Measurements from ENCODE around the gene SH3RF1. TPM values are rescaled to one million over a fixed set of nuclear protein-coding genes. Genes with fewer than 3 reads are reported as not detected.

SH3RF1 gene
- total RNA-seq, 4 donors from 2014 or later: 10.0 to 11.8 (median 10.9) TPM

DNA sequence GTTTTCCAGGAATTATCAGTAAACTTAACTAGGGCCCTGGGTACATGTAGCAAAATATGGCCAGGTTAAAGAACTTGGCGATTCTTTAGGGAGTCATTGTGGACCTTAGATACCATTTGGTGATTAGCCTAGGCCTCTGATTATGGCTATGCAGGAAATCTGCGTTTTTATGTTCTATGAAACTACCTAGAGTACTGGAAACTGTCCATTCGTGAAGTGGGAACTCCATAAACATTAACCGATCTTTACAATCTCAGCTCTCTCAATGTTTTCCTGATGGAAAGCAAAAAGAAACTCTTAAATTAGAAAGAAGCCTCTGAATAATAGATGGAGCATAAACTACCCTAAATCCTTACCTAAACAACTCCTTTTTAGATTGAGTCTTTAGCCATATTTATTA, 121.9 kb downstream of the SH3RF1 start:
- H3K4me3 ChIP-seq: no peak overlapping the region
- H3K27ac ChIP-seq (replicated peaks in 1 of 4): no peak overlapping the region
- no peaks in the 10 kb centered on the region for H3K27me3 ChIP-seq
- DNase-seq (ENCODE audit: extremely low spot score): no peak
- H3K9me3 ChIP-seq: no peaks in the 10 kb centered on the region
- H3K36me3 ChIP-seq: peaks cover 0 to 2% (median 0%) of the 10 kb centered on the region in 4 donors
- intact Hi-C loops (cut with DNase I): no loop called here
- 80% methylated on average over 4 of the region's 4 CpGs for WGBS
- TF ChIP-seq POLR2AphosphoS5 (IDR thresholded peaks at IDR 0.05) (no peak), POLR2A (IDR thresholded peaks at IDR 0.05; ENCODE audit: low read depth) (no peak), EP300 (IDR thresholded peaks at IDR 0.05) (no peak)
- TF ChIP-seq, protein P1, sequence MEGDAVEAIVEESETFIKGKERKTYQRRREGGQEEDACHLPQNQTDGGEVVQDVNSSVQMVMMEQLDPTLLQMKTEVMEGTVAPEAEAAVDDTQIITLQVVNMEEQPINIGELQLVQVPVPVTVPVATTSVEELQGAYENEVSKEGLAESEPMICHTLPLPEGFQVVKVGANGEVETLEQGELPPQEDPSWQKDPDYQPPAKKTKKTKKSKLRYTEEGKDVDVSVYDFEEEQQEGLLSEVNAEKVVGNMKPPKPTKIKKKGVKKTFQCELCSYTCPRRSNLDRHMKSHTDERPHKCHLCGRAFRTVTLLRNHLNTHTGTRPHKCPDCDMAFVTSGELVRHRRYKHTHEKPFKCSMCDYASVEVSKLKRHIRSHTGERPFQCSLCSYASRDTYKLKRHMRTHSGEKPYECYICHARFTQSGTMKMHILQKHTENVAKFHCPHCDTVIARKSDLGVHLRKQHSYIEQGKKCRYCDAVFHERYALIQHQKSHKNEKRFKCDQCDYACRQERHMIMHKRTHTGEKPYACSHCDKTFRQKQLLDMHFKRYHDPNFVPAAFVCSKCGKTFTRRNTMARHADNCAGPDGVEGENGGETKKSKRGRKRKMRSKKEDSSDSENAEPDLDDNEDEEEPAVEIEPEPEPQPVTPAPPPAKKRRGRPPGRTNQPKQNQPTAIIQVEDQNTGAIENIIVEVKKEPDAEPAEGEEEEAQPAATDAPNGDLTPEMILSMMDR (IDR thresholded peaks at IDR 0.05): no peak
- H3K4me1 ChIP-seq: peaks cover 0 to 10% (median 5%) of the 10 kb centered on the region in 4 donors

DNA sequence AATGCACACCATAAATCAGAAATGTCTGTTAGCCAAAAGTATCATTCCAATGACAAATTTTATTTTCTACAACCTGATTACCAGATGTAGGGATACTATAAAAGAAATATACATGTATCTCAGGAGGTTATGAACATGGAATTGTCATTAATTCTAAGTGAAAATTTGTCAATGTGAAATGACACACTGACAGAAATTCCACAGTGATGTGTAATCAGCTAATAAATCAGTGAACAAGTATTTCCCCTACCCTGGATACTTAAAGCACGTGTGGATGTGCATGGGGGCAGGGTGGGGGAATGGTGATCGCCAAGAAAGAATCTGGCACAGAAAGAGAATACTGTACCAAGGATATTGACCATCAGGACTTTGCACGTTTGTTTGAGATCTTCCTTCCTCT, 123.6 kb downstream of the SH3RF1 start:
- Histone ChIP-seq H3K4me1 (peaks cover 0 to 10% (median 5%) of the 10 kb centered on the region in 4 donors), H3K36me3 (peaks cover 0 to 5% (median 0%) of the 10 kb centered on the region in 4 donors), H3K9me3 (no peaks in the 10 kb centered on the region), H3K4me3 (no peak overlapping the region), H3K27ac (replicated peaks in 1 of 4) (no peak overlapping the region), H3K27me3 (no peaks in the 10 kb centered on the region)
- WGBS: 72% methylated on average over 3 of the region's 3 CpGs
- intact Hi-C loops (cut with DNase I): no loop called here
- TF ChIP-seq EP300 (IDR thresholded peaks at IDR 0.05) (no peak), POLR2AphosphoS5 (IDR thresholded peaks at IDR 0.05) (no peak), POLR2A (IDR thresholded peaks at IDR 0.05; ENCODE audit: low read depth) (no peak)
- TF ChIP-seq, protein P1 (IDR thresholded peaks at IDR 0.05): no peak
- no peak for DNase-seq (ENCODE audit: extremely low spot score)

DNA sequence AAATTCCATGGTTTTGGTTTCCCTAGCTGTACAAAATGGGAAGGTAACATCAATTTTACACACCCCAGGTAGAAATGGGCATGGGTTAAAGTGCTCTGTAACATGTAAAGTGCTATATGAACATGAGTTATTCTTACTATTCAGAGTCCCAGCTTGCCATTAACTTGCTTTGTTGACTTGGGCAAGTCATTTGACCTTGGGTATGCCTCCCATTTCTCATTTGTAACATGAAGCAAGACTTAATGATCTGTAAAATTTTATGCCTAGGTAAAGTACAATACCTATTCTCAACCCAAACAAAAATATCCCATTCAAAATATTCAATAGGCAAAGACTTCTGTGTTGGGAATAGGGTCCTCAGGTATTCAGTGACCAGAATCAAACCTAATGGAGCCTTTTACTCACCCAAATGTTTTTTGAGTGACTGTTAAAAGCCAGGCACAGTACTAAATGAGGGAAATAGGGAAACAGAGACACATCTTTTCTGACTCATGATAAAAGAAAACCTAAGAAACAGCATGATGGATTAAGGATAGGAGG, 126.6 kb downstream of the SH3RF1 start:
- H3K9me3 ChIP-seq: no peaks in the 10 kb centered on the region
- no peak overlapping the region for H3K27ac ChIP-seq (replicated peaks in 1 of 4)
- TF ChIP-seq, protein P1 (IDR thresholded peaks at IDR 0.05): no peak
- TF ChIP-seq EP300 (IDR thresholded peaks at IDR 0.05) (no peak), POLR2A (IDR thresholded peaks at IDR 0.05; ENCODE audit: low read depth) (no peak), POLR2AphosphoS5 (IDR thresholded peaks at IDR 0.05) (no peak)
- peaks cover 0 to 4% (median 2%) of the 10 kb centered on the region in 4 donors for H3K4me1 ChIP-seq
- H3K4me3 ChIP-seq: no peak overlapping the region
- peaks cover 0 to 2% (median 0%) of the 10 kb centered on the region in 4 donors for H3K36me3 ChIP-seq
- DNase-seq (ENCODE audit: extremely low spot score): no peak
- intact Hi-C loops (cut with DNase I): no loop called here
- H3K27me3 ChIP-seq: no peaks in the 10 kb centered on the region

DNA sequence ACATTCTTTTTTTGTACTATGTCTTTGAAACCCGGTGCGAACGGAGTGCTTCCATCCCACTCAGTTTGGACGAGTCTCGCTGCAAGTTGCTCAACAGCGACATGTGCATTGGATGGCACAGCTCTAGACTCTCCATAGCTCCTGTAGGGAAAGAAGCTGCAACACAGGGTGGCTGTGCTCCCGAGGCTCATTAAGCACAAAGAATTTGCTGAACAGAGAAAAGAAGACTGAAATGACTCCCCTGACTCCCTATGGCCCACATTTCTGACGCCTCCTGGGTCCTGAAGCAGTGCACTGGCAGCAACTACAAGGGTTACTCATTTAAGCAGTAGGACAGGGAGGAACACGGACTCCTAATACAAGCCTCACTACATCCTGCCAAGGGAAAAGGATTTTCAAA, 127.4 kb downstream of the SH3RF1 start:
- Histone ChIP-seq H3K4me3 (no peak overlapping the region), H3K9me3 (no peaks in the 10 kb centered on the region), H3K27me3 (no peaks in the 10 kb centered on the region), H3K4me1 (peaks cover 0 to 1% (median 0%) of the 10 kb centered on the region in 4 donors), H3K36me3 (peaks cover 0 to 2% (median 0%) of the 10 kb centered on the region in 4 donors), H3K27ac (replicated peaks in 1 of 4) (no peak overlapping the region)
- TF ChIP-seq EP300 (IDR thresholded peaks at IDR 0.05) (no peak), POLR2A (IDR thresholded peaks at IDR 0.05; ENCODE audit: low read depth) (no peak)
- TF ChIP-seq, protein P1 (IDR thresholded peaks at IDR 0.05): no peak
- 93% methylated on average over 9 of the region's 9 CpGs for WGBS
- intact Hi-C loops (cut with DNase I): no loop called here
- peak; percentile 37 for DNase-seq (ENCODE audit: extremely low spot score)

DNA sequence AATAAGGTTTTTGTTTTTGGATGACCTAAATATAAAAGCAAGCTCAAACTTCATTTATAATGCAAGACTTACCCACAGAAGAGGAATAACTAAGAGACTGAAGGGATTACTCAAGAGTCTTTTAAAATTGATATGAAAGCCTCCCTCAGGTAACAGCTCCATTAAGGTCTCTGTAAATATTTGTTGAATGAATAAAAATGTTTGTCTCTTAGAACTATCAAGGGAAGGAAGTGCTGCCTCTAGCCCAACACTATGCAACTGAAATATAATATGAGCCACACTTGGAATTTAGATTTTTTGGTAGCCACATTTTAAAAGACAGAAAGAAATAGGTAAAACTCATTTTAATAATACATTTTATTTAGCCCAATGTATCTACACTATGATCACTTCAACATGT, 127.8 kb downstream of the SH3RF1 start:
- Histone ChIP-seq H3K4me1 (peaks cover 0 to 5% (median 0%) of the 10 kb centered on the region in 4 donors), H3K36me3 (peaks cover 0 to 2% (median 0%) of the 10 kb centered on the region in 4 donors), H3K27me3 (no peaks in the 10 kb centered on the region), H3K9me3 (no peaks in the 10 kb centered on the region), H3K4me3 (no peak overlapping the region), H3K27ac (replicated peaks in 1 of 4) (no peak overlapping the region)
- intact Hi-C loops (cut with DNase I): no loop called here
- TF ChIP-seq EP300 (IDR thresholded peaks at IDR 0.05): no peak
- TF ChIP-seq POLR2AphosphoS5 (IDR thresholded peaks at IDR 0.05): no peak
- no peak for DNase-seq (ENCODE audit: extremely low spot score)

All from esophagus muscularis mucosa (tissue), 4 donors.